Stomach (tissue), 4 donors: ENCODE measurements around the gene PLCXD3.

Experiments used
- POLR2AphosphoS5 ChIP-seq, 3 donors: sonication (generic); formaldehyde crosslinking; IDR thresholded peaks; one replicate each; pipeline ENCODE4 v1.6.1; 2016; ENCODE audit warnings: antibody characterized with exemption in 3 of 3
- TF ChIP-seq, protein P1 (sequence below), 7 experiments: fragments of 450-650 bp in 4 of 7; fragments of 200-600 bp in 3 of 7; sonication (generic) in 3 of 7; IDR thresholded peaks; one replicate each; pipeline ENCODE4 v1.5.1; 2016 to 2019; ENCODE audit warnings: antibody characterized with exemption in 7 of 7, control low read depth in 2 of 7, mild to moderate bottlenecking in 1 of 7

DNA sequence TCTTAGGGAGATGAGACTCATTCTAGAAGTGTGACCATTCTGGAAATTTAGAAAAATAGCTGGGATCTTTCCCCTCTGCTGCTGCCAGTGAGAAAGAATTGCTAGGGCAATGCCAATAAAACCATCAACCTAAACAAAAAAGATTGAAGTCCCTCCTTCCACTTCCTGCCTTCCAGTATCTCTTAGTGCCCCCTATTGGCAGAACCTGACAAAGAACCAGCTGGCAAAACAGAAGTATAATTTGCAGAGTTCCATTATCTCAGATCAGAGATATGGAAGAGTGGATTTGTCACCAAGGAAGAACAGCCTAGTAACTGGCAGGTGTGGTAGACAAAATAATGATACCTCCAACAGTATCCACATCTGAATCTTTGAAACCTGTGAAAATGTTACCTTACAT lies 13.8 kb upstream of the PLCXD3 start:
- TF ChIP-seq, protein P1, sequence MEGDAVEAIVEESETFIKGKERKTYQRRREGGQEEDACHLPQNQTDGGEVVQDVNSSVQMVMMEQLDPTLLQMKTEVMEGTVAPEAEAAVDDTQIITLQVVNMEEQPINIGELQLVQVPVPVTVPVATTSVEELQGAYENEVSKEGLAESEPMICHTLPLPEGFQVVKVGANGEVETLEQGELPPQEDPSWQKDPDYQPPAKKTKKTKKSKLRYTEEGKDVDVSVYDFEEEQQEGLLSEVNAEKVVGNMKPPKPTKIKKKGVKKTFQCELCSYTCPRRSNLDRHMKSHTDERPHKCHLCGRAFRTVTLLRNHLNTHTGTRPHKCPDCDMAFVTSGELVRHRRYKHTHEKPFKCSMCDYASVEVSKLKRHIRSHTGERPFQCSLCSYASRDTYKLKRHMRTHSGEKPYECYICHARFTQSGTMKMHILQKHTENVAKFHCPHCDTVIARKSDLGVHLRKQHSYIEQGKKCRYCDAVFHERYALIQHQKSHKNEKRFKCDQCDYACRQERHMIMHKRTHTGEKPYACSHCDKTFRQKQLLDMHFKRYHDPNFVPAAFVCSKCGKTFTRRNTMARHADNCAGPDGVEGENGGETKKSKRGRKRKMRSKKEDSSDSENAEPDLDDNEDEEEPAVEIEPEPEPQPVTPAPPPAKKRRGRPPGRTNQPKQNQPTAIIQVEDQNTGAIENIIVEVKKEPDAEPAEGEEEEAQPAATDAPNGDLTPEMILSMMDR (IDR thresholded peaks at IDR 0.05) = no peak
- no peak for TF ChIP-seq POLR2AphosphoS5 (IDR thresholded peaks at IDR 0.05)
